ENCODE data around the gene NANOG.
"Not testable (repeated sequence)": the region's sequence is repeated elsewhere in the genome, so short reads cannot be mapped to it uniquely, and the experiment has no call there.

NANOG gene

DNA sequence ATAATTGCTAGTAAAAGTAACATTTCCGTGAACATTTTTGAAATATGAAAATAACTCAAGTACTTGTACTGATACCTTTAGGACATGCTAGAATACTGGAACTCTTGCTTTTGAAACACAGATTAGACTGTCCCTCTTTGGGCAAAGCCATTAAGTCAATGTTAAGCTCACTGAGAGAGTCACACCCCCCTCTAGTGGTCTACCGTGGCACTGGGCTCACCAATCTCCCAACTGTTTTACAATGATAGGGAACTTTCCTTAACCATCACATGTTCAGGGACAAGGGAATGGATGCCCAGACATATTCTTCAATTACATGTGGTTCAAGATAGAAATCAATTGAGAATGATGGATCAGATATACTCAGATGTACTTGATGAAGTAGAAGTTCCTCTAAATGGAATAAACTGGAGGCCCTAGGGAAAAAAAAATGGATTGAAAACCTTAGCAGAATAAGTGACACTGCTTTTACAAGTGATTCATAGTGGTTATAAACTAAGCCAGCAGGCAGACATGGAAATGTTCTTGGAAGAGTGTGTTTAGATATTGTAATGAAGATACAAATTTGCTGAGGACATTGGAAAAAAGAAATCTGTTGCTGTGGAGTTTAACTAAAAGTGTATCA, 17.8 kb downstream of the NANOG start:
- no peak overlapping the region for H3K4me3 ChIP-seq (ENCODE audit: low read depth, low read length)
- DNase-seq (ENCODE audit: low read depth): peak; percentile 82
- TF ChIP-seq, protein P1, sequence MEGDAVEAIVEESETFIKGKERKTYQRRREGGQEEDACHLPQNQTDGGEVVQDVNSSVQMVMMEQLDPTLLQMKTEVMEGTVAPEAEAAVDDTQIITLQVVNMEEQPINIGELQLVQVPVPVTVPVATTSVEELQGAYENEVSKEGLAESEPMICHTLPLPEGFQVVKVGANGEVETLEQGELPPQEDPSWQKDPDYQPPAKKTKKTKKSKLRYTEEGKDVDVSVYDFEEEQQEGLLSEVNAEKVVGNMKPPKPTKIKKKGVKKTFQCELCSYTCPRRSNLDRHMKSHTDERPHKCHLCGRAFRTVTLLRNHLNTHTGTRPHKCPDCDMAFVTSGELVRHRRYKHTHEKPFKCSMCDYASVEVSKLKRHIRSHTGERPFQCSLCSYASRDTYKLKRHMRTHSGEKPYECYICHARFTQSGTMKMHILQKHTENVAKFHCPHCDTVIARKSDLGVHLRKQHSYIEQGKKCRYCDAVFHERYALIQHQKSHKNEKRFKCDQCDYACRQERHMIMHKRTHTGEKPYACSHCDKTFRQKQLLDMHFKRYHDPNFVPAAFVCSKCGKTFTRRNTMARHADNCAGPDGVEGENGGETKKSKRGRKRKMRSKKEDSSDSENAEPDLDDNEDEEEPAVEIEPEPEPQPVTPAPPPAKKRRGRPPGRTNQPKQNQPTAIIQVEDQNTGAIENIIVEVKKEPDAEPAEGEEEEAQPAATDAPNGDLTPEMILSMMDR (conservative IDR thresholded peaks at IDR 0.05; ENCODE audit: low read depth, low read length): peak; percentile 99

DNA sequence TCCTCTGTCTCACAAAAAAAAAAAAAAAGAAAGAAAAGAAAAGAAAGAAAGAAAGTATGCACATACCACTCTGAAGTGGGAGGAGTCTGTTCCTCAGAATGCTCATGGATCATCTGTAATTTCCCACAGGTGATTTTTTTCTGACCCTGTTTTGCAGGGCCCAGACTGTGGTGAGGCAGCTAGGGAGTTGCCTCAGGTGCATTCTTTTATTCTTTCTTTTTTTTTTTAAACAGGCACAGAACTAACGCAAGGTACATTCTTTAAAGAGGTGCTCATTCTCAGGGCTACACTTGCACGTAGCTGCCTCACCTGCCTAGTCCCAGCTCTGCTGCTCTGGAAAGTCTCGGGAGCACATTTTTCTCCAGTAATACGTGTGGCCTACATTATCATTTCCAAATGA, 36.6 kb downstream of the NANOG start:
- DNase-seq (ENCODE audit: low read depth); H3K4me3 ChIP-seq (ENCODE audit: low read depth, low read length): not testable (repeated sequence)

DNA sequence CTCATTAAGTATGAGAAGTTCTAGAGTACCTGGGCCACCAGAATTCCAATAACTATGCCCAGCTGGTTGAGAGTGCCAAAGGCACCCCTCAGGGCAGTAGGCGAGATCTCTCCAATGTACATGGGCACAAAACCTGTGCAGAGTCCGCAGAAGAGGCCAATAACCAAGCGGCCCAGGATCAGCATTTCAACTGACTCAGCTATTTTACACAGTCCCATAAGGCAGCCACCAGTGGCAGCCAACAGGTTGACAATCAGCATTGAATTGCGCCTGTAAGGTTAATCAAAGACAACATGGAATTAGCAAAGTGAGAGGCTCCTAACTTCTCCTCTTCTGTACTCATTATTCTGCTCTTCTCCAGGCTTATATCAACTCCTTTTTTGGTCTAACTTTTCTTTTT, 40.5 kb downstream of the NANOG start:
- not testable (repeated sequence) for H3K4me3 ChIP-seq (ENCODE audit: low read depth, low read length); DNase-seq (ENCODE audit: low read depth)

DNA sequence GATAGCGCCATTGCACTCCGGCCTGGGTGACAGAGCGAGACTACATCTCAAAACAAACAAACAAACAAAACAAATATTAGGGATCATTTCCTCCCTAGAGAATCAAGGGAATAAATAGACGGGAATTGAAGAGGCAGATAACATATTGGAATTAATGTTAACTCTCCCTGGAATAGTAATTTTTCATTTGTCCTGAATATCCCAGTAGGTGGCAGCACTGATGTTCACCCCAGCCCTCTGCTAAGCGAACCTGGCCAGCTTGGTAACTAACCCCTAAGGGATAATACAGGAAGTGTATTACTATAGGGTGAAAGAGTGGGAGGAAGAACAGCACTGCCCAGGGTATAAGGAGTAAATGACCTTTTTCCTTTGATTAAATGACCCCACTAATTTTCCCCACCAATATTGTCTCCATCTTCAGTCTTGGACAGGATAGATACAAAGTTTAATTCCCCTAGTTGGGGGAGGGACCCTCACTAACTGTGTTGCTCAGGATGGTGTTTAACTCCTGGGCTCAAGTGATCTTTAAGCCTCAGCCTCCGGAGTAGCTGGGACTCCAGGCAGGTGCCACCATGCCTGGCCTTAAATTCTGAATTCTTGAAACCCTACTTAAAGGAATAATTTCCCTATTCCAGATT, 43.0 kb downstream of the NANOG start:
- no peak overlapping the region for H3K4me3 ChIP-seq (ENCODE audit: low read depth, low read length)
- DNase-seq (ENCODE audit: low read depth): peak; percentile 83
- TF ChIP-seq, protein P1 (conservative IDR thresholded peaks at IDR 0.05; ENCODE audit: low read depth, low read length): peak; percentile 79

DNA sequence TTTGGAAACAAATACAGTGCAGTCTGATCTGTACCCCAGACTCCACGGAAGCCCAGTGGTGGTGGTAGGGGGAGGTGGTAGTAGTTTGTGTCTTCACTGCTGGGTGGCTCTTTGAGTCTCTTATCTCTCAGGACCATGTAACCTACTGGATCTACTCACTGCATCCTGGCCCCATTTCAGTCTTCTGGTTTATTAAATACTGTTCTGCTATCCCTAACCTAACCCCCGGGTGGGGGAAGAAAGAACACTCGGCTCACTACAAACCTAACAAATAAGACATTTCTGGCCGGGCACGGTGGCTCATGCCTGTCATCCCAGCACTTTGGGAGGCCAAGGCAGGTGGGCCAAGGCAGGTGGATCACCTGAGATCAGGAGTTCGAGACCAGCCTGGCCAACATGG, 44.0 kb downstream of the NANOG start:
- DNase-seq (ENCODE audit: low read depth); H3K4me3 ChIP-seq (ENCODE audit: low read depth, low read length): not testable (repeated sequence)

DNA sequence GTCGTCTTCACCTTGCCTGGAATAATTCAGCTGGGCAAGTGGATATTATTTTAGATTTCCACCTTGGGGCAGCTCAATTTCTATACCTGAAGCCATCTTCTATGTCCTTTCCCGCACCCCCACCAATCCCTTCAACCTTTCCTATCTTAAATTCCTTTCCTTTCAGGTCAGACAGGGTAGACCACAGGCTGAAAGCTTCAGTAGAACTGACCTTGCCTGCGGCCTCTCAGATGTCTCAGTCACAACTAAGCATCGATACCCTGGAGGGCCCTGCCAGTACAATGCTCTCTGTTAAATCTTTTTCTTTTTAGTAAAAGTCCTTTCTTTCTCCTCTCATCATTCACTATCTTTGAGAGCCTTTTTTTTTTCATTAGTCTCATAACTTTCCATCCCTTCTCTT, 44.6 kb downstream of the NANOG start:
- H3K4me3 ChIP-seq (ENCODE audit: low read depth, low read length): no peak overlapping the region
- no peak for DNase-seq (ENCODE audit: low read depth)
- TF ChIP-seq, protein P1 (conservative IDR thresholded peaks at IDR 0.05; ENCODE audit: low read depth, low read length): no peak

DNA sequence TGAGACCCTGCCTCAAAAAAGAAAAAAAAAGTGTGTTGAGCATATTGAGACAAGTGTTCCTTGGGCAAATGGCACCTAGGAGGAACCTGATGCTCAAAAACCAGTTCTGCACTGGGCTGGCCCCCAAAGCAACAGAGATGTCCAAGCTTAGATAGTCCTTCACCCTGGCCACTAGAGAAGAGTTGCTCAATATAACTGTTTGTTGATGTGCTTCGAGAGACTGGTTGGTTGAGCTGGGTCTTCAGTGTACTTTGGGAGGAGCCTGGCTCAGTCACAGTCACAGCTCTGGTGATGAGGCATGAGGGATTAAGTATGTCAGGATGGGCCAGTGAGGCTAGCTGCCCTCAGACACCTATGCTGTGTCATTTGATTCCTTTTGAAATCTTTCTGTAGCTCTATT, 45.5 kb downstream of the NANOG start:
- H3K4me3 ChIP-seq (ENCODE audit: low read depth, low read length): no peak overlapping the region
- DNase-seq (ENCODE audit: low read depth): no peak
- TF ChIP-seq, protein P1 (conservative IDR thresholded peaks at IDR 0.05; ENCODE audit: low read depth, low read length): no peak

DNA sequence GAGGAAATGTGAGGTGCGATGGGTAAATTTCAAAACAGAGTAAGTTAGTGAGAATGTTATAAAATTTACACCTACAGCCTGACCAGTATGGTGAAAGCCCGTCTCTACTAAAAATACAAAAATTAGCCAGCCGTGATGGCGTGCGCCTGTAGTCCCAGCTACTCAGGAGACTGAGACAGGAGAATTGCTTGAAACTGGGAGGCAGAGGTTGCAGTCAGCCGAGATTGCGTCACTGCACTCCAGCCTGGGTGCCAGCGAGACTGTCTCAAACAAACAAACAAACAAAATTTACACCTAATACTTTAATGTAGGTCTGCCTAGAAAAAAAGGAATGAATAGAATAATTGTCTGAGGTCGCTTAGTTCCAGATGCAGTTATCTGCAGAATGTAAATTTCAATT, 45.9 kb downstream of the NANOG start:
- DNase-seq (ENCODE audit: low read depth): no peak
- H3K4me3 ChIP-seq (ENCODE audit: low read depth, low read length): no peak overlapping the region
- TF ChIP-seq, protein P1 (conservative IDR thresholded peaks at IDR 0.05; ENCODE audit: low read depth, low read length): no peak
